Measurements from ENCODE around the gene LAMC1.
A peak's percentile ranks its signal among the peaks of the same experiment; 100 is the strongest.

The LAMC1 gene

DNA sequence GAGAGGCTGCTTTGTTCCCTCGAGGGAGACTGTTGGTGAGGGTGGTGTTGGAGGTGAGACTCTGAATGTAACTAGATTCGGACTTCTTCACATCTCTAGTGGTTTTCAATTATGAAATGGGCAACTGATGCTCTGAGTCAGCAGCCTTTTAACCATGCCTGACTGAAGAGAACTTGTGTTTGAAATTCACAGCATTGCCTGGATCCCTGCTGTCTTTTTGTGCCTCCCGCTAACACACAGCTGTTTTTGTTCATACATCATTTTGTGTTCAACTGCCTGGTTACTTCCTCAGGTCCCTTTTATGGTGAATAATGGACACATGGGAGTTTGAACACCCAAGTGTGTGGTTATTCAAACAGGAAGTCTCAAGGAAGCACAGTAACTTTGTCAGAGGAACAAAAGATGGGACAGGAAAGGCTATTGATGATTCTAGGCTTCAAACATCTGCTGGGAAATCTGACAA is 16.8 kb downstream of the LAMC1 start (continued):
- TF ChIP-seq, protein P1, sequence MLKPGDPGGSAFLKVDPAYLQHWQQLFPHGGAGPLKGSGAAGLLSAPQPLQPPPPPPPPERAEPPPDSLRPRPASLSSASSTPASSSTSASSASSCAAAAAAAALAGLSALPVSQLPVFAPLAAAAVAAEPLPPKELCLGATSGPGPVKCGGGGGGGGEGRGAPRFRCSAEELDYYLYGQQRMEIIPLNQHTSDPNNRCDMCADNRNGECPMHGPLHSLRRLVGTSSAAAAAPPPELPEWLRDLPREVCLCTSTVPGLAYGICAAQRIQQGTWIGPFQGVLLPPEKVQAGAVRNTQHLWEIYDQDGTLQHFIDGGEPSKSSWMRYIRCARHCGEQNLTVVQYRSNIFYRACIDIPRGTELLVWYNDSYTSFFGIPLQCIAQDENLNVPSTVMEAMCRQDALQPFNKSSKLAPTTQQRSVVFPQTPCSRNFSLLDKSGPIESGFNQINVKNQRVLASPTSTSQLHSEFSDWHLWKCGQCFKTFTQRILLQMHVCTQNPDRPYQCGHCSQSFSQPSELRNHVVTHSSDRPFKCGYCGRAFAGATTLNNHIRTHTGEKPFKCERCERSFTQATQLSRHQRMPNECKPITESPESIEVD (tag by site-specific recombination; IDR thresholded peaks at IDR 0.05), result peak; percentile 88
- TF ChIP-seq ZNF341 (tag by site-specific recombination; IDR thresholded peaks at IDR 0.05; ENCODE audit: low read depth), result no peak
- peak; percentile 41; the same call in 1 of the 2 replicates for TF ChIP-seq MZF1 (tag by site-specific recombination; IDR thresholded peaks at IDR 0.05; ENCODE audit: borderline replicate concordance)
- TF ChIP-seq BCL6B (tag by site-specific recombination; IDR thresholded peaks at IDR 0.05), result no peak
- peak; percentile 65; the same call in 1 of the 2 replicates for TF ChIP-seq ZNF10 (tag by site-specific recombination; IDR thresholded peaks at IDR 0.05)
- TF ChIP-seq, protein P2, sequence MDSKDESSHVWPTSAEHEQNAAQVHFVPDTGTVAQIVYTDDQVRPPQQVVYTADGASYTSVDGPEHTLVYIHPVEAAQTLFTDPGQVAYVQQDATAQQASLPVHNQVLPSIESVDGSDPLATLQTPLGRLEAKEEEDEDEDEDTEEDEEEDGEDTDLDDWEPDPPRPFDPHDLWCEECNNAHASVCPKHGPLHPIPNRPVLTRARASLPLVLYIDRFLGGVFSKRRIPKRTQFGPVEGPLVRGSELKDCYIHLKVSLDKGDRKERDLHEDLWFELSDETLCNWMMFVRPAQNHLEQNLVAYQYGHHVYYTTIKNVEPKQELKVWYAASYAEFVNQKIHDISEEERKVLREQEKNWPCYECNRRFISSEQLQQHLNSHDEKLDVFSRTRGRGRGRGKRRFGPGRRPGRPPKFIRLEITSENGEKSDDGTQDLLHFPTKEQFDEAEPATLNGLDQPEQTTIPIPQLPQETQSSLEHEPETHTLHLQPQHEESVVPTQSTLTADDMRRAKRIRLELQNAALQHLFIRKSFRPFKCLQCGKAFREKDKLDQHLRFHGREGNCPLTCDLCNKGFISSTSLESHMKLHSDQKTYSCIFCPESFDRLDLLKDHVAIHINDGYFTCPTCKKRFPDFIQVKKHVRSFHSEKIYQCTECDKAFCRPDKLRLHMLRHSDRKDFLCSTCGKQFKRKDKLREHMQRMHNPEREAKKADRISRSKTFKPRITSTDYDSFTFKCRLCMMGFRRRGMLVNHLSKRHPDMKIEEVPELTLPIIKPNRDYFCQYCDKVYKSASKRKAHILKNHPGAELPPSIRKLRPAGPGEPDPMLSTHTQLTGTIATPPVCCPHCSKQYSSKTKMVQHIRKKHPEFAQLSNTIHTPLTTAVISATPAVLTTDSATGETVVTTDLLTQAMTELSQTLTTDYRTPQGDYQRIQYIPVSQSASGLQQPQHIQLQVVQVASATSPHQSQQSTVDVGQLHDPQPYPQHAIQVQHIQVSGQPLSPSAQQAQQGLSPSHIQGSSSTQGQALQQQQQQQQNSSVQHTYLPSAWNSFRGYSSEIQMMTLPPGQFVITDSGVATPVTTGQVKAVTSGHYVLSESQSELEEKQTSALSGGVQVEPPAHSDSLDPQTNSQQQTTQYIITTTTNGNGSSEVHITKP (tag by site-specific recombination; IDR thresholded peaks at IDR 0.05), result peak; percentile 44
- peak; percentile 97 for TF ChIP-seq ZNF24 (tag by site-specific recombination; IDR thresholded peaks at IDR 0.05)
- no peak for TF ChIP-seq ZNF529 (tag by site-specific recombination; IDR thresholded peaks at IDR 0.05; ENCODE audit: insufficient replicate concordance)
- peak; percentile 99 for TF ChIP-seq FEZF1 (tag by site-specific recombination; IDR thresholded peaks at IDR 0.05)
- TF ChIP-seq, protein P3, sequence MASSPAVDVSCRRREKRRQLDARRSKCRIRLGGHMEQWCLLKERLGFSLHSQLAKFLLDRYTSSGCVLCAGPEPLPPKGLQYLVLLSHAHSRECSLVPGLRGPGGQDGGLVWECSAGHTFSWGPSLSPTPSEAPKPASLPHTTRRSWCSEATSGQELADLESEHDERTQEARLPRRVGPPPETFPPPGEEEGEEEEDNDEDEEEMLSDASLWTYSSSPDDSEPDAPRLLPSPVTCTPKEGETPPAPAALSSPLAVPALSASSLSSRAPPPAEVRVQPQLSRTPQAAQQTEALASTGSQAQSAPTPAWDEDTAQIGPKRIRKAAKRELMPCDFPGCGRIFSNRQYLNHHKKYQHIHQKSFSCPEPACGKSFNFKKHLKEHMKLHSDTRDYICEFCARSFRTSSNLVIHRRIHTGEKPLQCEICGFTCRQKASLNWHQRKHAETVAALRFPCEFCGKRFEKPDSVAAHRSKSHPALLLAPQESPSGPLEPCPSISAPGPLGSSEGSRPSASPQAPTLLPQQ (tag by site-specific recombination; IDR thresholded peaks at IDR 0.05), result peak; percentile 77
- 0 out of 2 replicates have a peak, but pooled peaks have one; percentile 32 for TF ChIP-seq TCF7L2 (IDR thresholded peaks at IDR 0.05; ENCODE audit: borderline replicate concordance, low read depth, low read length)
- peak; percentile 62; the same call in 1 of the 2 replicates for TF ChIP-seq ZBTB44 (tag by site-specific recombination; IDR thresholded peaks at IDR 0.05)
- no peak for TF ChIP-seq ZFP3 (tag by site-specific recombination; IDR thresholded peaks at IDR 0.05; ENCODE audit: low read depth)
- TF ChIP-seq ZNF366 (tag by site-specific recombination; conservative IDR thresholded peaks at IDR 0.05), result peak; percentile 56; the same call in 1 of the 2 replicates
- 0 out of 2 replicates have a peak, but pooled peaks have one; percentile 29 for TF ChIP-seq ZNF518A (tag by site-specific recombination; conservative IDR thresholded peaks at IDR 0.05; ENCODE audit: low read depth)
- peak; percentile 73; the same call in 1 of the 2 replicates for TF ChIP-seq TRIM28 (IDR thresholded peaks at IDR 0.05; ENCODE audit: borderline replicate concordance, low read length)
- peak; percentile 49; the same call in 1 of the 2 replicates for TF ChIP-seq ZNF2 (tag by site-specific recombination; IDR thresholded peaks at IDR 0.05)
- peak; percentile 77 for TF ChIP-seq ZBTB8A (tag by site-specific recombination; IDR thresholded peaks at IDR 0.05)
- no peak for TF ChIP-seq KLF9 (tag by site-specific recombination; IDR thresholded peaks at IDR 0.05; ENCODE audit: low read depth)
- peak; percentile 85 for TF ChIP-seq ZNF423 (tag by site-specific recombination; IDR thresholded peaks at IDR 0.05)
- no peak for TF ChIP-seq ZNF664 (tag by site-specific recombination; IDR thresholded peaks at IDR 0.05)
- no peak for TF ChIP-seq ZNF37A (tag by site-specific recombination; IDR thresholded peaks at IDR 0.05)
- TF ChIP-seq ZFP69B (tag by site-specific recombination; IDR thresholded peaks at IDR 0.05), result peak; percentile 70; the same call in 1 of the 2 replicates
- TF ChIP-seq PRDM1 (tag by site-specific recombination; IDR thresholded peaks at IDR 0.05), result no peak
- peak; percentile 50 for TF ChIP-seq ZNF335 (tag by site-specific recombination; conservative IDR thresholded peaks at IDR 0.05)

All from HEK293 (cell line).